UCSD-AML1 (cell line): Measurements from ENCODE around the gene PREX1.
"Not testable (repeated sequence)": the region's sequence is repeated elsewhere in the genome, so short reads cannot be mapped to it uniquely, and the experiment has no call there.

Experiments used
- DNase-seq: peaks from one replicate; lab custom pipeline; 2025; ENCODE audit not compliant: unreplicated experiment; lab: John Stamatoyannopoulos, UW

Gene PREX1

GRCh38 chr20:48827855-48828733, at the start of gene PREX1:
Gene PREX1 (minus strand): TSS chr20:48827999. CDS start chr20:48827860, 139 bp downstream.
- peak; percentile 90 for DNase-seq

- no peak for DNase-seq
Observed at GRCh38 chr20:48877304-48877703, 49.5 kb upstream of the PREX1 start.

GRCh38 chr20:48875914-48876240, 48.1 kb upstream of the PREX1 start:
- DNase-seq: no peak

- no peak for DNase-seq
Observed at GRCh38 chr20:48875233-48875913, 47.6 kb upstream of the PREX1 start.

- DNase-seq: not testable (repeated sequence)
Observed at GRCh38 chr20:48869442-48869841, 41.6 kb upstream of the PREX1 start.

GRCh38 chr20:48866936-48867335, 39.1 kb upstream of the PREX1 start:
- DNase-seq: no peak

GRCh38 chr20:48864738-48865318, 37.0 kb upstream of the PREX1 start:
- no peak for DNase-seq

GRCh38 chr20:48864254-48864653, 36.5 kb upstream of the PREX1 start:
- DNase-seq: no peak

GRCh38 chr20:48862279-48862678, 34.5 kb upstream of the PREX1 start:
- DNase-seq: no peak

- DNase-seq: no peak
Observed at GRCh38 chr20:48861444-48861843, 33.6 kb upstream of the PREX1 start.

- DNase-seq: peak; percentile 31
Observed at GRCh38 chr20:48858075-48858790, 30.4 kb upstream of the PREX1 start.

GRCh38 chr20:48856130-48856529, 28.3 kb upstream of the PREX1 start:
- DNase-seq: no peak

GRCh38 chr20:48855046-48855445, 27.2 kb upstream of the PREX1 start:
- no peak for DNase-seq

- DNase-seq: no peak
Observed at GRCh38 chr20:48852609-48853008, 24.8 kb upstream of the PREX1 start.

GRCh38 chr20:48851579-48851978, 23.8 kb upstream of the PREX1 start:
- no peak for DNase-seq

- no peak for DNase-seq
Observed at GRCh38 chr20:48850977-48851299, 23.1 kb upstream of the PREX1 start.

- DNase-seq: no peak
Observed at GRCh38 chr20:48850257-48850976, 22.6 kb upstream of the PREX1 start.

- DNase-seq: no peak
Observed at GRCh38 chr20:48849779-48850178, 22.0 kb upstream of the PREX1 start.

GRCh38 chr20:48849299-48849698, 21.5 kb upstream of the PREX1 start:
- no peak for DNase-seq

GRCh38 chr20:48847498-48848205, 19.9 kb upstream of the PREX1 start:
- DNase-seq: no peak
